ENCODE results near the gene CPNE4.

Gene CPNE4

GRCh38 chr3:131717493-131717892 is 317.3 kb downstream of the CPNE4 start:
- CTCF ChIA-PET, result interaction anchor here (1.0 kb wide), 1 partner anchor 10 kb away, joined by 3 read pairs; no protein-coding TSS in a partner anchor
- no peak for TF ChIP-seq CTCF (IDR thresholded peaks at IDR 0.05; ENCODE audit: insufficient read depth, low read length, missing control alignments)
- POLR2A ChIA-PET, result no interaction called here
- DNase-seq (ENCODE audit: low read depth, low spot score), result no peak
- no peak overlapping the region for H3K4me3 ChIP-seq (ENCODE audit: low read depth, low read length)

- H3K4me3 ChIP-seq (ENCODE audit: low read depth, low read length), result no peak overlapping the region
- ChIA-PET CTCF (interaction anchor here (1.0 kb wide), 1 partner anchor 9 kb away, joined by 3 read pairs; no protein-coding TSS in a partner anchor), POLR2A (no interaction called here)
- no peak for TF ChIP-seq CTCF (IDR thresholded peaks at IDR 0.05; ENCODE audit: insufficient read depth, low read length, missing control alignments)
- no peak for DNase-seq (ENCODE audit: low read depth, low spot score)
Measured at GRCh38 chr3:131716943-131717342, 317.9 kb downstream of the CPNE4 start.

DNA sequence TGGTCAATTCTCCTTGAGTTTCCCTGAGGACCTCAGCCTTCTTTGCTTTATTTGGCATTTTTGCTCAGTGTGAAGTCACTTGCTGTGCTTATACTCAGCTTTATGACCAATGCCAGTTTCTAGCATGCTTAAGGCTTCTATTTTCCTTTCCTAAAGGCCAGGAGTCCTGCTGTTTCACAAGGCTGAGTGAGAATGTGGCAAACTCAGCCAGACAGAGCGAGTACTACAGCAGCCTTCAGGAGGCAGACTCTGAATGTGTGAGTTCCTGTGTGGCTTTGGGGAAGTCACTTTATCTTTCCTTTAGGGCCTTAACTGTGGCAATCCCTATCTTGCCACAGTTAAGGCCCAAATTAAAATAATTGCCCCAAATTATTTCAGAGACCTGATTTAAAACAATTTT is 318.8 kb downstream of the CPNE4 start:
- ChIA-PET POLR2A (no interaction called here), CTCF (interaction anchor here (1.0 to 1.4 kb wide), 2 partner anchors 8 to 11 kb away, joined by 3 to 5 read pairs; no protein-coding TSS in a partner anchor)
- no peak overlapping the region for H3K4me3 ChIP-seq (ENCODE audit: low read depth, low read length)
- no peak for TF ChIP-seq CTCF (IDR thresholded peaks at IDR 0.05; ENCODE audit: insufficient read depth, low read length, missing control alignments)
- DNase-seq (ENCODE audit: low read depth, low spot score), result no peak

GRCh38 chr3:131714585-131715220 is 320.1 kb downstream of the CPNE4 start:
- POLR2A ChIA-PET, result interaction anchor here (0.8 kb wide), 1 partner anchor 22 kb away, joined by 3 read pairs; no protein-coding TSS in a partner anchor
- CTCF ChIA-PET, result no interaction called here
- no peak for TF ChIP-seq CTCF (IDR thresholded peaks at IDR 0.05; ENCODE audit: insufficient read depth, low read length, missing control alignments)
- no peak overlapping the region for H3K4me3 ChIP-seq (ENCODE audit: low read depth, low read length)
- no peak for DNase-seq (ENCODE audit: low read depth, low spot score)

- CTCF ChIA-PET, result no interaction called here
- no peak for TF ChIP-seq CTCF (IDR thresholded peaks at IDR 0.05; ENCODE audit: insufficient read depth, low read length, missing control alignments)
- POLR2A ChIA-PET, result no interaction called here
Measured at GRCh38 chr3:131713416-131714123, 321.2 kb downstream of the CPNE4 start.

GRCh38 chr3:131712662-131713061 is 322.2 kb downstream of the CPNE4 start:
- no peak overlapping the region for H3K4me3 ChIP-seq (ENCODE audit: low read depth, low read length)
- no peak for TF ChIP-seq CTCF (IDR thresholded peaks at IDR 0.05; ENCODE audit: insufficient read depth, low read length, missing control alignments)
- POLR2A ChIA-PET, result no interaction called here
- CTCF ChIA-PET, result no interaction called here
- no peak for DNase-seq (ENCODE audit: low read depth, low spot score)

More at GRCh38 chr3:131713416-131714123, 321.2 kb downstream of the CPNE4 start:
- DNase-seq (ENCODE audit: low read depth, low spot score), result no peak
- H3K4me3 ChIP-seq (ENCODE audit: low read depth, low read length), result no peak overlapping the region

Measured in AG04449 (cell line).